Camera-type eye (tissue), 1 donor: Measurements from ENCODE around the gene NOTO. TPM values are rescaled to one million over a fixed set of nuclear protein-coding genes. Genes with fewer than 3 reads are reported as not detected.

Source experiments
- total RNA-seq: library from RNA; depleted of rRNA; stranded (reverse); fragments of >200 nt; gene quantifications from one replicate; pipeline ENCODE4 v1.2.3, GENCODE V29; 2014

Gene NOTO
- not detected for total RNA-seq

GRCh38 chr2:73202156-73203054 is at the start of gene NOTO:
NOTO (plus strand) TSS chr2:73202574; CDS start chr2:73202667, 93 bp downstream.

GRCh38 chr2:73214120-73215035 is 12.0 kb downstream of the NOTO start, which contains the start of gene SMYD5:
SMYD5 (plus strand) TSS chr2:73214245; CDS start chr2:73214267, 22 bp downstream.

GRCh38 chr2:73233154-73233931 is 31.0 kb downstream of the NOTO start, which contains the start of gene PRADC1:
PRADC1 (minus strand) TSS chr2:73233239; CDS start chr2:73233160, 79 bp downstream.

GRCh38 chr2:73233932-73234832 is 31.8 kb downstream of the NOTO start, which contains the start of gene CCT7:
CCT7 (plus strand) TSS chr2:73234308; CDS start chr2:73234379, 71 bp downstream.

Other genes starting within 250 kb of the NOTO start
- gene SFXN5, start 130.9 kb upstream of the NOTO start, total RNA-seq, result 13.2 TPM
- 17.6 TPM for gene RAB11FIP5, start 89.6 kb upstream of the NOTO start, total RNA-seq
- 21.8 TPM for gene SMYD5, start 11.7 kb downstream of the NOTO start, total RNA-seq
- 17.0 TPM for gene PRADC1, start 30.7 kb downstream of the NOTO start, total RNA-seq
- gene CCT7, start 31.7 kb downstream of the NOTO start, total RNA-seq, result 178 TPM
- 6.7 TPM for gene FBXO41, start 81.9 kb downstream of the NOTO start, total RNA-seq
- gene EGR4, start 91.0 kb downstream of the NOTO start, total RNA-seq, result not detected
- 87.4 TPM for gene ALMS1, start 183.3 kb downstream of the NOTO start, total RNA-seq